Body of pancreas (tissue), 4 donors: Measurements from ENCODE around the gene SLC35A3. TPM values are rescaled to one million over a fixed set of nuclear protein-coding genes. Genes with fewer than 3 reads are reported as not detected.
A peak's percentile ranks its signal among the peaks of the same experiment; 100 is the strongest.

Experiments
- ATAC-seq: fragments of 150-250 bp; one replicate; pipeline ENCODE4 v1.9.1; 2016
- DNase-seq, 4 donors: peaks; one replicate each; pipeline ENCODE4 v3.0.0-alpha.2; 2019
- H3K27ac ChIP-seq, 4 donors: fragments of 200-600 bp; sonication (generic); 1 replicate in 3 of 4; 2 replicates in 1 of 4; pipeline versions ENCODE4 v1.5.1 to v1.6.1; 2016 to 2019; ENCODE audit warnings: mild to moderate bottlenecking in 1 of 4, mixed read lengths in 1 of 4, moderate library complexity in 1 of 4
- H3K27me3 ChIP-seq, 2 donors: fragments of 200-600 bp; sonication (generic); one replicate each; pipeline ENCODE4 v1.6.0; 2016; ENCODE audit warnings: mild to moderate bottlenecking in 1 of 2
- H3K36me3 ChIP-seq, 2 donors: fragments of 200-600 bp; sonication (generic); replicated peaks in 1 of 2; 2 replicates each; pipeline ENCODE4 v1.5.1; 2016; ENCODE audit warnings: low read depth in 2 of 2; ENCODE audit not compliant: insufficient read depth in 1 of 2
- H3K4me1 ChIP-seq: fragments of 200-600 bp; sonication (generic); one replicate; pipeline ENCODE4 v1.6.0; 2016
- H3K4me3 ChIP-seq, 2 donors: fragments of 200-600 bp; sonication (generic); 1 replicate in 1 of 2; 2 replicates in 1 of 2; pipeline ENCODE4 v1.5.1; 2016 to 2019
- H3K9me3 ChIP-seq, 3 donors: fragments of 200-600 bp; sonication (generic); 1 replicate in 2 of 3; 2 replicates in 1 of 3; pipeline ENCODE4 v1.5.1; 2016
- CTCF ChIP-seq, 7 experiments: fragments of 450-650 bp in 4 of 7; fragments of 200-600 bp in 3 of 7; sonication (generic) in 3 of 7; IDR thresholded peaks; one replicate each; pipeline ENCODE4 v1.5.1; 2016 to 2019; ENCODE audit warnings: antibody characterized with exemption in 7 of 7
- POLR2A ChIP-seq, 3 donors: fragments of 450-650 bp; IDR thresholded peaks; one replicate each; pipeline ENCODE4 v1.6.1; 2016; ENCODE audit warnings: antibody characterized with exemption in 3 of 3, mild to moderate bottlenecking in 2 of 3
- WGBS, 2 donors: methylation state at CpG; one replicate each; pipeline ENCODE4 v1.1.5; 2017; 5-methylcytosine and 5-hydroxymethylcytosine counted together
- intact Hi-C: fragments of 100-400 bp; cut with DNase I; formaldehyde crosslinking; loops from one replicate; pipeline ENCODE4 v1.15.1; 2023
- total RNA-seq, 2 donors: library from RNA; depleted of rRNA; stranded (reverse); fragments of >200 nt; gene quantifications; one replicate each; pipeline ENCODE4 v1.1.0, GENCODE V29; 2016

The SLC35A3 gene
- total RNA-seq, 2 donors from 2014 or later: 11.5 to 26.5 TPM

- no peaks in the 10 kb centered on the region for H3K36me3 ChIP-seq
- DNase-seq (no peak), ATAC-seq (no peak)
- peaks cover 22% of the 10 kb centered on the region for H3K4me1 ChIP-seq
- H3K9me3 ChIP-seq: no peaks in the 10 kb centered on the region
- no peaks in the 10 kb centered on the region for H3K27me3 ChIP-seq
- H3K4me3 ChIP-seq: no peak overlapping the region
- TF ChIP-seq CTCF (IDR thresholded peaks at IDR 0.05): no peak
- TF ChIP-seq POLR2A (IDR thresholded peaks at IDR 0.05): no peak
- intact Hi-C loops: no loop called here
- H3K27ac ChIP-seq: no peak overlapping the region
Observed at GRCh38 chr1:99963041-99963795, 6.6 kb upstream of the SLC35A3 start.

DNA sequence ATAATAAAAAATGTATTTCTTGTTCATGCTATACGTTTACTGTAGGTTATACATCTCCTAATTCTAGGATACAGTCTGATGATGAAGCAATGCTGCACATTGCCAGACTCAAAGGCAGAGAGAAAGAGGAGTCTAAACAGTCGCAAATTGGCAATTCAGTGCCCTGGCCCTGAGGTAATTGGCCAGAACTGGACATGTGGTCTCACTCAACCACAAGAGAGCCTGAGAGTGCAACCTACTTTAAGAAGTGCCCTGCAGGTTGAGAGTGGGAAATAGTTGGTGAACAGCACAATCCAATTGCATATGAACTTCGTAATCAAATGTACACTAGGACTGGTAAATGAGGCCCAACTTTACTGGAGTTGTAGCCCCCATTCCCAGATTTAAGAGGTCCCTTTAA is 5.0 kb upstream of the SLC35A3 start:
- ATAC-seq: no peak

DNA sequence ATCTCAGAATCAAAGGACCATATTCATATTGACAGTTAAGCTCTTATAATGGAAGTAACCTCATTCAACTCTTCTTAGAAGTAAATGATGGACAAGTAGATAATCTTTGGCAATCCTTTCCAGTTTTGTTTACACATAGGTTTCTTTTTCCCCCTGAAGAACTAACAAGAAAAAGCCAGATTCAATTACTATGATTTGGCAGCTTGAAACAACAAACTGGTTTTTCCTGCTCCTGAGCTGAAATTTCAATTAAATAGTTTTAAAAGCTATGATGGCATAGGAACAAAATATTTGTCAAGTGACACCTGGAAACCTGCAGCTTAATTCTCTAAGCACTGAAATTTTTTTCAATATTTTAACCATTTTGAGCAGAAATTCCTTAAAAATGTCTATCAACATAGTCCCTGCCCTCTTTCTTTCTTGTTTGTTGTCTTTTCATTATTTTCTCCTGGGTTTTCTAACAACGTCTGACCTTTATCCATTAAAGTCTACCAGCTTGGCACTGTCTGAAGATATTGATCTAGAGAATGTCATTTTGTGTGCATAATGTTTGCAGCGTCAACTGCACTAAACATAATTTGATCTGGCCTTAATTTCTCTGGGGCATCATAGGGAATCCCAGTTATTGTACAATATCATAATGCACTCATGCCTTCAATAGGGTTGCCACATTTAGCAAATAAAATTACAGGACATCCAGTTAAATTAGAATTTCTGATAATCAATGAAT is 4.0 kb upstream of the SLC35A3 start:
- Histone ChIP-seq H3K4me1 (peaks cover 38% of the 10 kb centered on the region), H3K36me3 (no peaks in the 10 kb centered on the region), H3K4me3 (no peak overlapping the region), H3K27me3 (no peaks in the 10 kb centered on the region), H3K27ac (peak overlapping the region in 2 of 4 donors; percentile 44 to 67), H3K9me3 (no peaks in the 10 kb centered on the region)
- peak; percentile 22 for ATAC-seq
- DNase-seq: no peak
- 12 to 26% methylated on average over 2 of the region's 2 CpGs for WGBS, 2 donors
- intact Hi-C loops: no loop called here
- TF ChIP-seq POLR2A (IDR thresholded peaks at IDR 0.05) (no peak), CTCF (IDR thresholded peaks at IDR 0.05) (no peak)

More for the DNA sequence above, 5.0 kb upstream of the SLC35A3 start:
- Histone ChIP-seq H3K4me1 (peaks cover 35% of the 10 kb centered on the region), H3K27ac (no peak overlapping the region), H3K27me3 (no peaks in the 10 kb centered on the region), H3K9me3 (no peaks in the 10 kb centered on the region), H3K4me3 (no peak overlapping the region), H3K36me3 (no peaks in the 10 kb centered on the region)
- no peak for DNase-seq
- TF ChIP-seq CTCF (IDR thresholded peaks at IDR 0.05): no peak
- TF ChIP-seq POLR2A (IDR thresholded peaks at IDR 0.05): no peak
- intact Hi-C loops: no loop called here
- WGBS, 2 donors: 90 to 91% methylated on average over 3 of the region's 3 CpGs

DNA sequence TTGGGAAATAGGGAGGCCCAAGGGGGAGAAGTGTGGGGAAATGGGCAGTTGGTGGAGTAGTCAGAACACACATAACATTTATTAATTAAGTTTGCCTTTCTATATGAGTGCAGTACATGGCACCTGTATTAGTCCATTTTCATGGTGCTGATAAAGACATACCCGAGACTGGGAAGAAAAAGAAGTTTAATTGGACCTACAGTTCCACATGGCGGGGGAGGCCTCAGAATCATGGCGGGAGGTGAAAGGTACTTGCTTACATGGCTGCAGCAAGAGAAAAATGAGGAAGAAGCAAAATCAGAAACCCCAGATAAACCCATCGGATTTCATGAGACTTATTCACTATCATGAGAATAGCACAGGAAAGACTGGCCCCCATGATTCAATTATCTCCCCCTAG is 1.6 kb upstream of the SLC35A3 start:
- no peak overlapping the region for H3K4me3 ChIP-seq
- H3K27ac ChIP-seq: no peak overlapping the region
- 89 to 95% methylated on average over 4 of the region's 4 CpGs for WGBS, 2 donors
- H3K36me3 ChIP-seq: no peaks in the 10 kb centered on the region
- intact Hi-C loops: no loop called here
- DNase-seq: no peak
- ATAC-seq: no peak
- no peaks in the 10 kb centered on the region for H3K9me3 ChIP-seq
- H3K4me1 ChIP-seq: peaks cover 45% of the 10 kb centered on the region
- no peak for TF ChIP-seq CTCF (IDR thresholded peaks at IDR 0.05)
- TF ChIP-seq POLR2A (IDR thresholded peaks at IDR 0.05): no peak
- H3K27me3 ChIP-seq: no peaks in the 10 kb centered on the region
